Measurements from ENCODE around the gene UGT1A5. TPM values are rescaled to one million over a fixed set of nuclear protein-coding genes. Genes with fewer than 3 reads are reported as not detected.

The UGT1A5 gene
- total RNA-seq, 3 donors from 2014 or later: not detected

- intact Hi-C loops (cut with DNase I; ENCODE audit: low total_unique reads): no loop called here
- H3K9me3 ChIP-seq: no peaks in the 10 kb centered on the region
- H3K4me1 ChIP-seq: no peaks in the 10 kb centered on the region
- no peaks in the 10 kb centered on the region for H3K36me3 ChIP-seq
- no peaks in the 10 kb centered on the region for H3K27me3 ChIP-seq
- TF ChIP-seq POLR2AphosphoS5 (IDR thresholded peaks at IDR 0.05) (no peak), POLR2A (IDR thresholded peaks at IDR 0.05) (no peak)
- TF ChIP-seq, protein P1, sequence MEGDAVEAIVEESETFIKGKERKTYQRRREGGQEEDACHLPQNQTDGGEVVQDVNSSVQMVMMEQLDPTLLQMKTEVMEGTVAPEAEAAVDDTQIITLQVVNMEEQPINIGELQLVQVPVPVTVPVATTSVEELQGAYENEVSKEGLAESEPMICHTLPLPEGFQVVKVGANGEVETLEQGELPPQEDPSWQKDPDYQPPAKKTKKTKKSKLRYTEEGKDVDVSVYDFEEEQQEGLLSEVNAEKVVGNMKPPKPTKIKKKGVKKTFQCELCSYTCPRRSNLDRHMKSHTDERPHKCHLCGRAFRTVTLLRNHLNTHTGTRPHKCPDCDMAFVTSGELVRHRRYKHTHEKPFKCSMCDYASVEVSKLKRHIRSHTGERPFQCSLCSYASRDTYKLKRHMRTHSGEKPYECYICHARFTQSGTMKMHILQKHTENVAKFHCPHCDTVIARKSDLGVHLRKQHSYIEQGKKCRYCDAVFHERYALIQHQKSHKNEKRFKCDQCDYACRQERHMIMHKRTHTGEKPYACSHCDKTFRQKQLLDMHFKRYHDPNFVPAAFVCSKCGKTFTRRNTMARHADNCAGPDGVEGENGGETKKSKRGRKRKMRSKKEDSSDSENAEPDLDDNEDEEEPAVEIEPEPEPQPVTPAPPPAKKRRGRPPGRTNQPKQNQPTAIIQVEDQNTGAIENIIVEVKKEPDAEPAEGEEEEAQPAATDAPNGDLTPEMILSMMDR (IDR thresholded peaks at IDR 0.05): no peak
- H3K4me3 ChIP-seq: no peak overlapping the region
- DNase-seq (ENCODE audit: low spot score in 2 of 2): no peak
- H3K27ac ChIP-seq: no peak overlapping the region
Observed at GRCh38 chr2:233679196-233679595, 33.5 kb upstream of the UGT1A5 start.

DNA sequence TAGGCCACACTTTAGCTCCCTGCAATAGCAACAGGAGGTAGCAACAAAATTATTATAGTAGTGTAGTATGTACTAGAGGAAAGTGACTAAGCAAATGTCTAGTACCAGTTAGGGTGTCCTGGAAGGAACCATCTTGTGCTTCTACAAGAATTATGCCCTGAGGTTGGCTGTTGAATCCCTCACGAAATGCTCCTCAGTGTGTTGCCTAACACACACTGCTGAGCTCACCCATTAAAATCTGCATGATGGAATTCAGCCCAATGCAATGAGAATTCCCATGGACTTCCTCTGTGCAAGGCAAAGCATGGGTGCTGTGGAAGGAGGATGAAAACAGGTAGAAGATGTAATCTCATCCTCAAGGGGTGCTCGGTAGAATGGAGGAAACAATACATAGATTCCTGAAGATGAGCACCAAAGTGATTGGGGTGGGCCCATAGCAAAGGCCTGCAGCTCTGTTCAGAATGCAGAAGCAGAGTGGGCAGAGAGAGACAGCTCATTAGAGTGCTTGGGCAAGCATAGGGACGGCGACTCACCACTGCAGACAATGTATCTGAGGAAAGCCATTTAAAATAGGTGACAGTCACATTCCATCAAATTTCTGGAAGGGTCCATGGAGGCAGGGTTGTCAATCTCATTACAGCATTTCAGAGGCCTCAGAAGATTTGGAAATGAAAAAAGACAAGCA is 32.2 kb upstream of the UGT1A5 start:
- intact Hi-C loops (cut with DNase I; ENCODE audit: low total_unique reads): no loop called here
- H3K27ac ChIP-seq: no peak overlapping the region
- no peak for DNase-seq (ENCODE audit: low spot score in 2 of 2)
- no peaks in the 10 kb centered on the region for H3K4me1 ChIP-seq
- H3K9me3 ChIP-seq: no peaks in the 10 kb centered on the region
- H3K27me3 ChIP-seq: no peaks in the 10 kb centered on the region
- H3K36me3 ChIP-seq: no peaks in the 10 kb centered on the region
- TF ChIP-seq, protein P1 (IDR thresholded peaks at IDR 0.05): no peak
- TF ChIP-seq POLR2AphosphoS5 (IDR thresholded peaks at IDR 0.05): no peak
- TF ChIP-seq POLR2A (IDR thresholded peaks at IDR 0.05): no peak
- no peak overlapping the region for H3K4me3 ChIP-seq

DNA sequence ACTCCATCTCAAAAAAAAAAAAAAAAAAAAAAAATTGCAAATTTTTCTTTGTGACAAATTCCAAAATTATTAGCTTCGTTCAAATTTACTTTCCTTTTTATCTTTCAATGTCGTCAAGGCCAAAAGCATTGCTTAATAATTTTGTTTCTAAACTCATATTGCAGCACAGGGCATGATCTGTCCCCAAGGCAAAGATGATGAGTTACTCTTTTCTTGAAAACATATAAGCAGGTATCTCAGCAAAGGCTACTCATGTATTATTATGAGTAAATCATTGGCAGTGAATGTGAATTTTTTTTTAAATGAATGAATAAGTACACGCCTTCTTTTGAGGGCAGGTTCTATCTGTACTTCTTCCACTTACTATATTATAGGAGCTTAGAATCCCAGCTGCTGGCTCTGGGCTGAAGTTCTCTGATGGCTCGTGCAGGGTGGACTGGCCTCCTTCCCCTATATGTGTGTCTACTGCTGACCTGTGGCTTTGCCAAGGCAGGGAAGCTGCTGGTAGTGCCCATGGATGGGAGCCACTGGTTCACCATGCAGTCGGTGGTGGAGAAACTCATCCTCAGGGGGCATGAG is 31.1 kb upstream of the UGT1A5 start, which contains the start of gene UGT1A7:
UGT1A7 (plus strand) TSS at position 381 of the 579 bp plus-strand sequence; CDS start at position 418, 37 bp downstream.
- Histone ChIP-seq H3K9me3 (no peaks in the 10 kb centered on the region), H3K27ac (no peak within 1 kb of the TSS), H3K4me3 (no peak within 1 kb of the TSS), H3K36me3 (no peaks in the 10 kb centered on the region), H3K27me3 (no peaks in the 10 kb centered on the region), H3K4me1 (no peaks in the 10 kb centered on the region)
- intact Hi-C loops (cut with DNase I; ENCODE audit: low total_unique reads): no loop called here
- TF ChIP-seq POLR2AphosphoS5 (IDR thresholded peaks at IDR 0.05): no peak
- no peak for TF ChIP-seq POLR2A (IDR thresholded peaks at IDR 0.05)
- TF ChIP-seq, protein P1 (IDR thresholded peaks at IDR 0.05): no peak
- DNase-seq (ENCODE audit: low spot score in 2 of 2): no peak

GRCh38 chr2:233684640-233685039 is 28.1 kb upstream of the UGT1A5 start:
- no peak overlapping the region for H3K4me3 ChIP-seq
- H3K27me3 ChIP-seq: no peaks in the 10 kb centered on the region
- DNase-seq (ENCODE audit: low spot score in 2 of 2): no peak
- no peaks in the 10 kb centered on the region for H3K36me3 ChIP-seq
- no peak overlapping the region for H3K27ac ChIP-seq
- H3K9me3 ChIP-seq: no peaks in the 10 kb centered on the region
- intact Hi-C loops (cut with DNase I; ENCODE audit: low total_unique reads): no loop called here
- H3K4me1 ChIP-seq: no peaks in the 10 kb centered on the region
- no peak for TF ChIP-seq POLR2AphosphoS5 (IDR thresholded peaks at IDR 0.05)
- no peak for TF ChIP-seq POLR2A (IDR thresholded peaks at IDR 0.05)
- TF ChIP-seq, protein P1 (IDR thresholded peaks at IDR 0.05): no peak

GRCh38 chr2:233686928-233687327 is 25.8 kb upstream of the UGT1A5 start:
- intact Hi-C loops (cut with DNase I; ENCODE audit: low total_unique reads): no loop called here
- Histone ChIP-seq H3K4me3 (no peak overlapping the region), H3K36me3 (no peaks in the 10 kb centered on the region), H3K4me1 (no peaks in the 10 kb centered on the region), H3K27ac (no peak overlapping the region), H3K27me3 (no peaks in the 10 kb centered on the region), H3K9me3 (no peaks in the 10 kb centered on the region)
- no peak for TF ChIP-seq POLR2AphosphoS5 (IDR thresholded peaks at IDR 0.05)
- no peak for TF ChIP-seq POLR2A (IDR thresholded peaks at IDR 0.05)
- DNase-seq (ENCODE audit: low spot score in 2 of 2): no peak
